Mesendoderm (in vitro differentiated cells): Measurements from ENCODE around the gene SNTG2.

ENCODE experiments used
- DNase-seq: peaks from one replicate; pipeline ENCODE4 v3.0.0; 2013
- H2AK5ac ChIP-seq: 2 replicates; pipeline ENCODE4 v1.6.1; 2013; ENCODE audit warnings: low read length, inconsistent platforms
- H2BK120ac ChIP-seq: 2 replicates; pipeline ENCODE4 v1.6.1; 2013; ENCODE audit warnings: low read depth, mild to moderate bottlenecking, low read length, moderate library complexity, mixed read lengths
- H2BK15ac ChIP-seq: replicated peaks from 2 replicates; pipeline ENCODE4 v1.6.1; 2013; ENCODE audit warnings: low read depth, mild to moderate bottlenecking, moderate library complexity
- H2BK5ac ChIP-seq: 2 replicates; pipeline ENCODE4 v1.6.1; 2013; ENCODE audit warnings: low read length, inconsistent platforms
- H3K18ac ChIP-seq: 2 replicates; pipeline ENCODE4 v1.6.1; 2013; ENCODE audit warnings: mild to moderate bottlenecking, low read length, mixed read lengths
- H3K23ac ChIP-seq: one replicate; pipeline ENCODE4 v1.6.1; 2013; ENCODE audit warnings: low read length
- H3K27ac ChIP-seq: 2 replicates; pipeline ENCODE4 v1.5.1; 2013; ENCODE audit warnings: low read depth, mild to moderate bottlenecking, inconsistent platforms, low read length, moderate library complexity
- H3K27me3 ChIP-seq: 2 replicates; pipeline ENCODE4 v1.6.1; 2013; ENCODE audit warnings: low read length, control low read depth, mild to moderate bottlenecking, inconsistent platforms; ENCODE audit not compliant: insufficient read depth, poor library complexity
- H3K36me3 ChIP-seq: 2 replicates; pipeline ENCODE4 v1.6.1; 2013; ENCODE audit warnings: low read length, inconsistent platforms; ENCODE audit not compliant: control insufficient read depth, insufficient read depth
- H3K4ac ChIP-seq: one replicate; pipeline ENCODE4 v1.6.1; 2013; ENCODE audit warnings: low read depth, mild to moderate bottlenecking, low read length, moderate library complexity
- H3K4me1 ChIP-seq: 2 replicates; pipeline ENCODE4 v1.6.1; 2013; ENCODE audit warnings: low read depth, low read length, inconsistent platforms; ENCODE audit not compliant: control insufficient read depth
- H3K4me2 ChIP-seq: 2 replicates; pipeline ENCODE4 v1.6.1; 2013; ENCODE audit warnings: low read length
- H3K4me3 ChIP-seq: 2 replicates; pipeline ENCODE4 v1.5.1; 2013; ENCODE audit warnings: mild to moderate bottlenecking, low read length
- H3K56ac ChIP-seq: one replicate; pipeline ENCODE4 v1.6.1; 2013; ENCODE audit warnings: low read length
- H3K79me1 ChIP-seq: 2 replicates; pipeline ENCODE4 v1.6.1; 2013; ENCODE audit warnings: low read length, inconsistent platforms
- H3K79me2 ChIP-seq: 2 replicates; pipeline ENCODE4 v1.6.1; 2013; ENCODE audit warnings: mild to moderate bottlenecking, low read length; ENCODE audit not compliant: control insufficient read depth, insufficient read depth
- H3K9ac ChIP-seq: 2 replicates; pipeline ENCODE4 v1.6.1; 2013; ENCODE audit warnings: low read length, inconsistent platforms
- H4K5ac ChIP-seq: one replicate; pipeline ENCODE4 v1.6.1; 2013; ENCODE audit warnings: low read length
- H4K8ac ChIP-seq: one replicate; pipeline ENCODE4 v1.6.1; 2013; ENCODE audit warnings: low read depth, mild to moderate bottlenecking, control low read depth, low read length, moderate library complexity
- WGBS: extraction: QIAGEN DNeasy Blood & Tissue Kit; methylation state at CpG from one replicate; pipeline ENCODE4 v1.1.7; 2013; ENCODE audit warnings: low lambda C conversion rate, missing lambda C conversion rate; ENCODE audit not compliant: insufficient coverage; ENCODE audit errors: extremely low coverage; 5-methylcytosine and 5-hydroxymethylcytosine counted together

The SNTG2 gene

GRCh38 chr2:1186421-1186820, 235.8 kb downstream of the SNTG2 start:
- no peak overlapping the region for H3K27ac ChIP-seq
- H3K4ac ChIP-seq = no peak overlapping the region
- no peaks in the 10 kb centered on the region for H3K79me1 ChIP-seq
- no peak overlapping the region for H3K18ac ChIP-seq
- DNase-seq = no peak
- no peak overlapping the region for H2AK5ac ChIP-seq
- H3K27me3 ChIP-seq = no peaks in the 10 kb centered on the region
- no peaks in the 10 kb centered on the region for H3K79me2 ChIP-seq
- H4K8ac ChIP-seq = no peak overlapping the region
- no peak overlapping the region for H3K56ac ChIP-seq
- H3K4me1 ChIP-seq = no peaks in the 10 kb centered on the region
- H3K4me3 ChIP-seq = no peak overlapping the region
- no peak overlapping the region for H2BK15ac ChIP-seq
- no CpG with 5 or more reads among the region's 2 CpGs for WGBS
- no peak overlapping the region for H2BK5ac ChIP-seq
- no peak overlapping the region for H3K9ac ChIP-seq
- H3K23ac ChIP-seq = no peak overlapping the region
- no peaks in the 10 kb centered on the region for H3K36me3 ChIP-seq
- no peak overlapping the region for H4K5ac ChIP-seq
- no peak overlapping the region for H3K4me2 ChIP-seq
- no peak overlapping the region for H2BK120ac ChIP-seq

GRCh38 chr2:1187189-1187588, 236.5 kb downstream of the SNTG2 start:
- no peak overlapping the region for H2BK15ac ChIP-seq
- no peak overlapping the region for H3K23ac ChIP-seq

GRCh38 chr2:1192121-1192520, 241.5 kb downstream of the SNTG2 start:
- Histone ChIP-seq H2BK5ac (no peak overlapping the region), H3K56ac (no peak overlapping the region), H3K9ac (no peak overlapping the region), H3K23ac (no peak overlapping the region), H2BK15ac (no peak overlapping the region), H3K27me3 (no peaks in the 10 kb centered on the region), H3K27ac (no peak overlapping the region), H3K4me3 (no peak overlapping the region), H3K4ac (no peak overlapping the region), H3K36me3 (no peaks in the 10 kb centered on the region), H4K8ac (no peak overlapping the region), H2AK5ac (no peak overlapping the region), H3K79me2 (no peaks in the 10 kb centered on the region), H3K18ac (no peak overlapping the region), H3K4me2 (no peak overlapping the region), H2BK120ac (no peak overlapping the region), H3K4me1 (no peaks in the 10 kb centered on the region), H4K5ac (no peak overlapping the region), H3K79me1 (no peaks in the 10 kb centered on the region)
- WGBS = no CpG with 5 or more reads among the region's 5 CpGs
- DNase-seq = no peak

More at GRCh38 chr2:1187189-1187588, 236.5 kb downstream of the SNTG2 start:
- H2BK120ac ChIP-seq = no peak overlapping the region
- H3K4me2 ChIP-seq = no peak overlapping the region
- no peaks in the 10 kb centered on the region for H3K79me1 ChIP-seq
- no peak overlapping the region for H3K18ac ChIP-seq
- no peak overlapping the region for H3K27ac ChIP-seq
- no peaks in the 10 kb centered on the region for H3K36me3 ChIP-seq
- DNase-seq = no peak
- no peak overlapping the region for H3K4me3 ChIP-seq
- no peak overlapping the region for H2BK5ac ChIP-seq
- H3K27me3 ChIP-seq = no peaks in the 10 kb centered on the region
- no peaks in the 10 kb centered on the region for H3K79me2 ChIP-seq
- H3K56ac ChIP-seq = no peak overlapping the region
- no peak overlapping the region for H4K5ac ChIP-seq
- H3K4ac ChIP-seq = no peak overlapping the region
- H4K8ac ChIP-seq = no peak overlapping the region
- H2AK5ac ChIP-seq = no peak overlapping the region
- H3K9ac ChIP-seq = no peak overlapping the region
- no peaks in the 10 kb centered on the region for H3K4me1 ChIP-seq
- no CpG with 5 or more reads among the region's 3 CpGs for WGBS

- Histone ChIP-seq H3K4me3 (no peak overlapping the region), H3K9ac (no peak overlapping the region), H3K4me2 (no peak overlapping the region), H2AK5ac (no peak overlapping the region), H3K36me3 (no peaks in the 10 kb centered on the region), H3K56ac (no peak overlapping the region), H3K27ac (no peak overlapping the region), H2BK15ac (no peak overlapping the region), H3K27me3 (no peaks in the 10 kb centered on the region), H4K8ac (no peak overlapping the region), H2BK5ac (no peak overlapping the region), H3K4ac (no peak overlapping the region), H3K79me2 (no peaks in the 10 kb centered on the region), H3K79me1 (no peaks in the 10 kb centered on the region), H3K23ac (no peak overlapping the region), H4K5ac (no peak overlapping the region), H3K18ac (no peak overlapping the region), H3K4me1 (no peaks in the 10 kb centered on the region), H2BK120ac (no peak overlapping the region)
- no CpG with 5 or more reads among the region's 2 CpGs for WGBS
- no peak for DNase-seq
These were observed 243.2 kb downstream of the SNTG2 start for GRCh38 chr2:1193801-1194200.

DNA sequence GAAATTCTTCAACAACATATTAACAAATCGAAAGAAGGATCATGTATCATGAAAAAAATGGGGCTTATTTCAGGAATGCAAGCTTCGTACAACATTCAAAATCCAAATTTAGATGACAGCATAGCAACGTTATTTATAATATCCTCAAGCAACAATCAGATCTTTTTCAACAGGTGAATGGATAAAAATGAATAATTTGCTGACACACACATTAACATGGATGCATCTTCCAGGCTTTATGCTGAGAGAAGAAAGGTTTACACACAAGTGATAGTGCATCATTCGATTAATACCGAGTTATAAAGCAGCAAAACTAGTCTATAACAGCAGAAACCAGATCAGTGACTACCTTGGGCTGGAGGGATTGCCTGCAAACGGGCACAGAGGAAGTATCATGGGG, 253.1 kb downstream of the SNTG2 start:
- Histone ChIP-seq H3K4me1 (no peaks in the 10 kb centered on the region), H3K79me1 (no peaks in the 10 kb centered on the region), H2AK5ac (no peak overlapping the region), H2BK15ac (no peak overlapping the region), H3K79me2 (no peaks in the 10 kb centered on the region), H3K27me3 (no peaks in the 10 kb centered on the region), H4K8ac (no peak overlapping the region), H4K5ac (no peak overlapping the region), H3K9ac (no peak overlapping the region), H3K4ac (no peak overlapping the region), H3K4me2 (no peak overlapping the region), H2BK5ac (no peak overlapping the region), H2BK120ac (no peak overlapping the region), H3K36me3 (no peaks in the 10 kb centered on the region), H3K18ac (no peak overlapping the region), H3K27ac (no peak overlapping the region), H3K23ac (no peak overlapping the region), H3K4me3 (no peak overlapping the region), H3K56ac (no peak overlapping the region)
- DNase-seq = no peak
- no CpG with 5 or more reads among the region's 6 CpGs for WGBS

DNA sequence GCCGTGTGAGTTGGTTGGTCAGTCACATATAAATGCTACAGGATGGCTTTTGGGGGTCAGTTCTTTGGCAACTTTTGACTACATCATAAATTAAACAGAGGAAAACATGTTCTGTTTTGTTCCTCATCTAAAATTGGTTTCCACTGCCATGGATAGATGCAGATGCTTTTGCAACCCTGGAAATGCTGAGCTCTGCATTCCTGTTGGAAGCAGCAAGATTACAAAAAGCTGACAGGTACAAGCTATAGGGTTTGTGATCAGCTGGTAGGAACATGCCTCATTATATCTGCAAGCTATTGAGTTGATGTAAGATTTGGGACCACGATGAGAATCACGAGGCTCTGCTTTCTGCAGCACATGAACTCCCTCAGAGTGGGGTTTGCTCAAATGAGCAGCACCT, 255.2 kb downstream of the SNTG2 start:
- DNase-seq = no peak
- no peak overlapping the region for H3K56ac ChIP-seq
- H3K23ac ChIP-seq = no peak overlapping the region
- no peaks in the 10 kb centered on the region for H3K27me3 ChIP-seq
- H3K4me1 ChIP-seq = no peaks in the 10 kb centered on the region
- H2AK5ac ChIP-seq = no peak overlapping the region
- WGBS = no CpG with 5 or more reads among the region's 3 CpGs
- H3K4ac ChIP-seq = no peak overlapping the region
- no peak overlapping the region for H2BK5ac ChIP-seq
- H4K5ac ChIP-seq = no peak overlapping the region
- H2BK120ac ChIP-seq = no peak overlapping the region
- no peak overlapping the region for H3K18ac ChIP-seq
- H3K9ac ChIP-seq = no peak overlapping the region
- H3K79me1 ChIP-seq = no peaks in the 10 kb centered on the region
- no peaks in the 10 kb centered on the region for H3K36me3 ChIP-seq
- H3K4me2 ChIP-seq = no peak overlapping the region
- no peak overlapping the region for H2BK15ac ChIP-seq
- H4K8ac ChIP-seq = no peak overlapping the region
- no peak overlapping the region for H3K27ac ChIP-seq
- no peak overlapping the region for H3K4me3 ChIP-seq
- no peaks in the 10 kb centered on the region for H3K79me2 ChIP-seq
